ENCODE data around the gene OR9Q1.

DNA sequence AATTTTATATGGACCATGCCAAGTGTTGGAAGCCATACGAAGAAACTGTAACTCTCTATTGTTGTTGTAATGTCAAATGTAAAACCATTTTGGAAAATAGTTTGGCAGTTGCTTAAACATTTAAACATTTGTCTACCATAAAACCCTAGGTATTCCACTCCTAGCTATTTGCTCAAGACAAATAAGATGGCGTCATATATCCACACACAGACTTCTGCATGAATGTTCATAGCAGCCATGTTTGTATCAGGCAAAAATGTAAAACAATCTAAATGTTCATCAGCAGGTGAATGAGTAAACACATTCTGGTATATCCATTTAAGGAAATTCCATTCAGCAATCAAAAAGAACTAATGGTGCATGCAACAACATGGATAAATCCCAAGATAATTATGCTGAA lies 73.8 kb downstream of the OR9Q1 start:
- no peak for TF ChIP-seq POLR2A (IDR thresholded peaks at IDR 0.05; ENCODE audit: low read length)
- no peak for TF ChIP-seq GATA1 (IDR thresholded peaks at IDR 0.05; ENCODE audit: low read depth, low read length)

Data from erythroblast (primary cell).